Smooth muscle cell (in vitro differentiated cells): ENCODE data around the gene FLNA. TPM values are rescaled to one million over a fixed set of nuclear protein-coding genes. Genes with fewer than 3 reads are reported as not detected.
A peak's percentile ranks its signal among the peaks of the same experiment; 100 is the strongest.

Experiments
- DNase-seq: peaks from one replicate; lab custom pipeline; 2025; ENCODE audit not compliant: unreplicated experiment; lab: John Stamatoyannopoulos, UW
- H2AFZ ChIP-seq: fragments of 200-600 bp; sonication (generic); 2 replicates; pipeline ENCODE4 v1.6.0; 2016; ENCODE audit warnings: antibody characterized with exemption, low read depth, mild to moderate bottlenecking
- H3F3A ChIP-seq: fragments of 200-600 bp; sonication (generic); 2 replicates; pipeline ENCODE4 v1.6.0; 2017; ENCODE audit warnings: antibody characterized with exemption, low read depth
- H3K27ac ChIP-seq: fragments of 200-600 bp; sonication (generic); 2 replicates; pipeline ENCODE4 v1.5.1; 2016; ENCODE audit warnings: low read depth, mild to moderate bottlenecking
- H3K27me3 ChIP-seq: fragments of 200-600 bp; sonication (generic); 2 replicates; pipeline ENCODE4 v1.6.1; 2016; ENCODE audit warnings: low read depth, mild to moderate bottlenecking
- H3K36me3 ChIP-seq: fragments of 200-600 bp; sonication (generic); 2 replicates; pipeline ENCODE4 v1.5.1; 2016; ENCODE audit warnings: low read depth
- H3K4me1 ChIP-seq: fragments of 200-600 bp; sonication (generic); 2 replicates; pipeline ENCODE4 v1.5.1; 2016; ENCODE audit warnings: low read depth
- H3K4me2 ChIP-seq: fragments of 200-600 bp; sonication (generic); 2 replicates; pipeline ENCODE4 v1.6.0; 2016; ENCODE audit warnings: mild to moderate bottlenecking
- H3K4me3 ChIP-seq: fragments of 200-600 bp; sonication (generic); 2 replicates; pipeline ENCODE4 v1.5.1; 2016; ENCODE audit warnings: mild to moderate bottlenecking
- H3K79me2 ChIP-seq: fragments of 200-600 bp; sonication (generic); 2 replicates; pipeline ENCODE4 v1.6.0; 2016; ENCODE audit warnings: low read depth, mild to moderate bottlenecking
- H3K9ac ChIP-seq: fragments of 200-600 bp; sonication (generic); 2 replicates; pipeline ENCODE4 v1.6.0; 2016; ENCODE audit warnings: low read depth
- H3K9me3 ChIP-seq: fragments of 200-600 bp; sonication (generic); replicated peaks from 2 replicates; pipeline ENCODE4 v1.5.1; 2016; ENCODE audit warnings: low read depth
- H4K20me1 ChIP-seq: fragments of 200-600 bp; sonication (generic); 2 replicates; pipeline ENCODE4 v1.6.0; 2016; ENCODE audit warnings: low read depth
- WGBS: methylation state at CpG from one replicate; pipeline ENCODE4 v1.1.7; 2016; ENCODE audit warnings: low lambda C conversion rate; 5-methylcytosine and 5-hydroxymethylcytosine counted together
- polyA plus RNA-seq: library from polyadenylated mRNA; unstranded; fragments of >200 nt; fragmentation: Nextera tagmentation; extraction: Ambion mirVana; gene quantifications from 2 replicates; pipeline ENCODE4 v1.2.1, GENCODE V29; 2016
- total RNA-seq: library from RNA; depleted of rRNA; stranded (reverse); fragments of >200 nt; gene quantifications from 2 replicates; pipeline ENCODE4 v1.2.3, GENCODE V29; 2014
- TF ChIP-seq, protein P1 (sequence below): fragments of 200-600 bp; sonication (generic); IDR thresholded peaks from 2 replicates; pipeline ENCODE4 v1.5.1; 2017; ENCODE audit warnings: borderline replicate concordance, mild to moderate bottlenecking, antibody characterized with exemption; ENCODE audit not compliant: insufficient read depth, poor library complexity, severe bottlenecking

Gene FLNA
- total and polyA plus RNA-seq, 2 experiments from 2014 or later, result 860 to 1,632 TPM

DNA sequence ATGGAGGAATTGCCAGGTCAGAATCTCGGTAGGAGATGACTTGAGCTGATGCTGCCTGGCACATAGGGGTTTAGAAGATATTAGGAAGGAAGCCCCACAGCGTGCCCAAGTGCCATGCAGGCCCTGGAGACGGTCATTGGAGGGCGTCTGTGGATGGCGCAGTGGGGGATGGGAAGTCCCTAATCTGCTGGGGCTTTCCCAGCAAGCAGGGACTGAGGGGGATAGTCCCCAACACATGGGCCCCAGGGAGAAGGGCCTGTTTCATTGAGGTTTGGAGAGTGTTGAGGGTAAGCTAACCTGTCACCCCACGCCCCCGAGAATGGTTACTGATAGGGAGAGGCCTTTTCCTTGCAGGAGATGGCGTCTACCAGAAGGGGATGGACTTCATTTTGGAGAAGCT, 44.8 kb upstream of the FLNA start:
- H3K4me3 ChIP-seq, result no peak overlapping the region
- H3K79me2 ChIP-seq, result no peaks in the 10 kb centered on the region
- no peaks in the 10 kb centered on the region for H3K9me3 ChIP-seq
- H3K27ac ChIP-seq, result no peak overlapping the region
- no peak overlapping the region for H3K4me2 ChIP-seq
- H3K4me1 ChIP-seq, result no peaks in the 10 kb centered on the region
- H2AFZ ChIP-seq, result no peak overlapping the region
- WGBS, result 92% methylated on average over 8 of the region's 8 CpGs
- TF ChIP-seq, protein P1, sequence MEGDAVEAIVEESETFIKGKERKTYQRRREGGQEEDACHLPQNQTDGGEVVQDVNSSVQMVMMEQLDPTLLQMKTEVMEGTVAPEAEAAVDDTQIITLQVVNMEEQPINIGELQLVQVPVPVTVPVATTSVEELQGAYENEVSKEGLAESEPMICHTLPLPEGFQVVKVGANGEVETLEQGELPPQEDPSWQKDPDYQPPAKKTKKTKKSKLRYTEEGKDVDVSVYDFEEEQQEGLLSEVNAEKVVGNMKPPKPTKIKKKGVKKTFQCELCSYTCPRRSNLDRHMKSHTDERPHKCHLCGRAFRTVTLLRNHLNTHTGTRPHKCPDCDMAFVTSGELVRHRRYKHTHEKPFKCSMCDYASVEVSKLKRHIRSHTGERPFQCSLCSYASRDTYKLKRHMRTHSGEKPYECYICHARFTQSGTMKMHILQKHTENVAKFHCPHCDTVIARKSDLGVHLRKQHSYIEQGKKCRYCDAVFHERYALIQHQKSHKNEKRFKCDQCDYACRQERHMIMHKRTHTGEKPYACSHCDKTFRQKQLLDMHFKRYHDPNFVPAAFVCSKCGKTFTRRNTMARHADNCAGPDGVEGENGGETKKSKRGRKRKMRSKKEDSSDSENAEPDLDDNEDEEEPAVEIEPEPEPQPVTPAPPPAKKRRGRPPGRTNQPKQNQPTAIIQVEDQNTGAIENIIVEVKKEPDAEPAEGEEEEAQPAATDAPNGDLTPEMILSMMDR, result no peak
- DNase-seq, result no peak
- H3K27me3 ChIP-seq, result no peaks in the 10 kb centered on the region
- H3F3A ChIP-seq, result no peaks in the 10 kb centered on the region
- H3K36me3 ChIP-seq, result no peaks in the 10 kb centered on the region
- H4K20me1 ChIP-seq, result no peaks in the 10 kb centered on the region
- H3K9ac ChIP-seq, result no peak overlapping the region

DNA sequence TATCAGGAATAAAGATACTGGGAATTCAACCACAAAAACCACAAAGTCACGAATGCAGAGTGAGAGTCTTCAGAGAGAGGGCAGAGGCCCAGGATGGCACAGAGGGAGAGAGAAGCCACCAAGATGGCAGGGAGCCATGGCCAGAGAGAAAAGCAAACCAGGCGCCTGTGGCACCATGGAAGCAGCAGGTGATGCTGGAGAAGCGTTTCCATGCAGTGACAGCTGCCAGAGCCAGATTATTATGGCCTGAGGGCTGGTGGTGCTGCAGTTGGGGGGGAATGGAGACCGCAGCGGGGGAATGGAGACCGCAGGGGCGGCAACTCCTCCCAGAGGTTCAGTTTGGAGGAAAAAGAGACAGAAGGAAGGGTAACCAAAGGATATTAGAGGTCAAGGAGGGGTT, 42.7 kb upstream of the FLNA start:
- WGBS, result 66% methylated on average over 7 of the region's 7 CpGs
- Histone ChIP-seq H3K4me2 (no peak overlapping the region), H4K20me1 (no peaks in the 10 kb centered on the region), H3K36me3 (no peaks in the 10 kb centered on the region), H3K4me3 (no peak overlapping the region), H3K9me3 (no peaks in the 10 kb centered on the region), H3F3A (no peaks in the 10 kb centered on the region), H3K9ac (no peak overlapping the region), H3K4me1 (no peaks in the 10 kb centered on the region), H2AFZ (no peak overlapping the region), H3K79me2 (no peaks in the 10 kb centered on the region), H3K27ac (no peak overlapping the region), H3K27me3 (no peaks in the 10 kb centered on the region)
- DNase-seq, result no peak
- TF ChIP-seq, protein P1, result no peak

DNA sequence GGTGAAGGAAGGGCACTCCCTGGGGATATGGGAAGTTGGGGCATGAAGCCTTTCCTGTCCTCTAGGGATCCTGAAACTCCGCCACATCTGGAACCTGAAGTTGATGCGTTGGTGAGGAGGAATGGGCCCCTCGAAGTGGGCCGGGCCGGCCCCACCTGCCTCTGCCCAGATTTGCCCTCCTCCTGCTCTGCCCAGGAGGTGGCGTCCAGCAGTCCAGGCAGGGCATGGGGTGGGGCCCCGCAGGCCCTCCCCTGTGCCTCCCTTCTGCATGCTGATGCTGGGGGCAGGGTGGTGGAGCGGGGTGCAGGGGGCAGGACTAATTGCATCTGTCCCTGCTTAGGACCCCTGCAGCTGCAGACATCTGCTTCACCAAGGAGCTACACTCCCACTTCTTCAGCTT, 38.7 kb upstream of the FLNA start:
- Histone ChIP-seq H3K36me3 (no peaks in the 10 kb centered on the region), H3K4me1 (no peaks in the 10 kb centered on the region), H3K79me2 (peaks cover 5% of the 10 kb centered on the region), H3K9ac (no peak overlapping the region), H2AFZ (no peak overlapping the region), H3F3A (no peaks in the 10 kb centered on the region), H4K20me1 (no peaks in the 10 kb centered on the region), H3K27ac (no peak overlapping the region), H3K9me3 (no peaks in the 10 kb centered on the region), H3K4me2 (no peak overlapping the region), H3K4me3 (no peak overlapping the region), H3K27me3 (no peaks in the 10 kb centered on the region)
- WGBS, result 76% methylated on average over 6 of the region's 8 CpGs
- TF ChIP-seq, protein P1, result no peak
- no peak for DNase-seq

DNA sequence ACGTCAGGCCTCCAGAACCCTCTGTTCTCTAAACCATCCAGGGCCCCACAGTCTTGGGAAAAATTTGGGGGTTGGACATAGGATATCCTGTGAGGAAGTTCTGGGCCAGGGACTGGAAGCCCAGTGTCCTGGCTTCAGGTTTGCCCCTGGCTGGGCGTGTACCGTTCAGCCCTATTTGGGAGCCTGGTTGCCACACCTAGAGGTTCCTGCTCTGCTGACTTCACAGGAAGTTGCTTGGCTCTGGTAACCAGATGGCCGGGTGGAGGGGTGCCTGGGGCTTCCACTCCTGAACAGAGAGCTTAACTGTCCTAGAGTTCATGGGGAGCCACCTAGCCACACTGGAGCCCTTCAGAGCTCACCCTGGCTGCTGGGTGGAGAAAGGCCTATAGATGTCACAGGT, 38.0 kb upstream of the FLNA start:
- DNase-seq, result no peak
- no peak overlapping the region for H2AFZ ChIP-seq
- WGBS, result 74% methylated on average over 4 of the region's 4 CpGs

More for the DNA sequence above, 38.0 kb upstream of the FLNA start:
- no peak overlapping the region for H3K4me3 ChIP-seq
- H3K9ac ChIP-seq, result no peak overlapping the region
- TF ChIP-seq, protein P1, result no peak
- no peaks in the 10 kb centered on the region for H3K36me3 ChIP-seq
- no peaks in the 10 kb centered on the region for H3F3A ChIP-seq
- no peak overlapping the region for H3K27ac ChIP-seq
- H3K27me3 ChIP-seq, result no peaks in the 10 kb centered on the region
- H4K20me1 ChIP-seq, result no peaks in the 10 kb centered on the region
- H3K9me3 ChIP-seq, result no peaks in the 10 kb centered on the region
- no peaks in the 10 kb centered on the region for H3K4me1 ChIP-seq
- peaks cover 11% of the 10 kb centered on the region for H3K79me2 ChIP-seq
- H3K4me2 ChIP-seq, result peak overlapping the region; percentile 85
